Measurements from ENCODE around the gene CACNA1D. TPM values are rescaled to one million over a fixed set of nuclear protein-coding genes. Genes with fewer than 3 reads are reported as not detected.

Gene CACNA1D
- total RNA-seq, 1 experiment from 2014 or later = not detected

- CTCF ChIA-PET = no interaction called here
- Histone ChIP-seq H3K27ac (ENCODE audit: low read depth, low read length, poor library complexity, severe bottlenecking) (no peak overlapping the region), H3K27me3 (replicated peaks; ENCODE audit: insufficient read depth, low read depth, low read length, poor library complexity) (no peaks in the 10 kb centered on the region), H3K4me1 (ENCODE audit: insufficient read depth, low read length, poor library complexity, severe bottlenecking) (no peaks in the 10 kb centered on the region), H3K36me3 (ENCODE audit: insufficient read depth, low read length, poor library complexity, severe bottlenecking) (no peaks in the 10 kb centered on the region), H3K4me3 (ENCODE audit: low read depth, low read length, poor library complexity, severe bottlenecking) (no peak overlapping the region), H3K9me3 (ENCODE audit: low read depth, low read length, poor library complexity, severe bottlenecking) (no peaks in the 10 kb centered on the region)
- POLR2A ChIA-PET (ENCODE audit: low non-redundant PET) = no interaction called here
- no peak for DNase-seq (ENCODE audit: low spot score)
- BruUV-seq (replicated peaks) = no TSS peak
- TF ChIP-seq EZH2 (IDR thresholded peaks at IDR 0.05; ENCODE audit: borderline replicate concordance, low read depth, low read length, poor library complexity, severe bottlenecking) (no peak), CTCF (conservative IDR thresholded peaks at IDR 0.05; ENCODE audit: low read depth, low read length) (no peak)
- intact Hi-C loops (cut with micrococcal nuclease; ENCODE audit: unreplicated experiment) = no loop called here
These were observed 308.9 kb downstream of the CACNA1D start for GRCh38 chr3:53803124-53803815.

- ChIA-PET CTCF (no interaction called here), POLR2A (ENCODE audit: low non-redundant PET) (no interaction called here)
- no peak for DNase-seq (ENCODE audit: low spot score)
- TF ChIP-seq EZH2 (IDR thresholded peaks at IDR 0.05; ENCODE audit: borderline replicate concordance, low read depth, low read length, poor library complexity, severe bottlenecking) = no peak
- no peak for TF ChIP-seq CTCF (conservative IDR thresholded peaks at IDR 0.05; ENCODE audit: low read depth, low read length)
- Histone ChIP-seq H3K9me3 (ENCODE audit: low read depth, low read length, poor library complexity, severe bottlenecking) (no peaks in the 10 kb centered on the region), H3K27me3 (replicated peaks; ENCODE audit: insufficient read depth, low read depth, low read length, poor library complexity) (no peaks in the 10 kb centered on the region), H3K36me3 (ENCODE audit: insufficient read depth, low read length, poor library complexity, severe bottlenecking) (no peaks in the 10 kb centered on the region), H3K4me1 (ENCODE audit: insufficient read depth, low read length, poor library complexity, severe bottlenecking) (no peaks in the 10 kb centered on the region), H3K4me3 (ENCODE audit: low read depth, low read length, poor library complexity, severe bottlenecking) (no peak overlapping the region), H3K27ac (ENCODE audit: low read depth, low read length, poor library complexity, severe bottlenecking) (no peak overlapping the region)
- BruUV-seq (replicated peaks) = no TSS peak
- intact Hi-C loops (cut with micrococcal nuclease; ENCODE audit: unreplicated experiment) = no loop called here
These were observed 309.6 kb downstream of the CACNA1D start for GRCh38 chr3:53803816-53804695.

- no peak for DNase-seq (ENCODE audit: low spot score)
- ChIA-PET CTCF (no interaction called here), POLR2A (ENCODE audit: low non-redundant PET) (no interaction called here)
- no peaks in the 10 kb centered on the region for H3K27me3 ChIP-seq (replicated peaks; ENCODE audit: insufficient read depth, low read depth, low read length, poor library complexity)
- intact Hi-C loops (cut with micrococcal nuclease; ENCODE audit: unreplicated experiment) = no loop called here
- H3K9me3 ChIP-seq (ENCODE audit: low read depth, low read length, poor library complexity, severe bottlenecking) = no peaks in the 10 kb centered on the region
- TF ChIP-seq CTCF (conservative IDR thresholded peaks at IDR 0.05; ENCODE audit: low read depth, low read length) (no peak), EZH2 (IDR thresholded peaks at IDR 0.05; ENCODE audit: borderline replicate concordance, low read depth, low read length, poor library complexity, severe bottlenecking) (no peak)
- no TSS peak for BruUV-seq (replicated peaks)
- H3K27ac ChIP-seq (ENCODE audit: low read depth, low read length, poor library complexity, severe bottlenecking) = no peak overlapping the region
- no peaks in the 10 kb centered on the region for H3K4me1 ChIP-seq (ENCODE audit: insufficient read depth, low read length, poor library complexity, severe bottlenecking)
- no peaks in the 10 kb centered on the region for H3K36me3 ChIP-seq (ENCODE audit: insufficient read depth, low read length, poor library complexity, severe bottlenecking)
- no peak overlapping the region for H3K4me3 ChIP-seq (ENCODE audit: low read depth, low read length, poor library complexity, severe bottlenecking)
These were observed 310.5 kb downstream of the CACNA1D start for GRCh38 chr3:53804697-53805462.

All from A673 (cell line).